ENCODE results near the gene ECEL1. TPM values are rescaled to one million over a fixed set of nuclear protein-coding genes. Genes with fewer than 3 reads are reported as not detected.
"Not testable (repeated sequence)": the region's sequence is repeated elsewhere in the genome, so short reads cannot be mapped to it uniquely, and the experiment has no call there.

ECEL1 gene
- total RNA-seq, 1 donor from 2014 or later = 0.07 TPM

- intact Hi-C loops (cut with micrococcal nuclease) = no loop called here
Observed at GRCh38 chr2:232464544-232464885, 23.1 kb downstream of the ECEL1 start.

GRCh38 chr2:232463701-232464543 is 23.7 kb downstream of the ECEL1 start:
- intact Hi-C loops (cut with micrococcal nuclease) = no loop called here

- intact Hi-C loops (cut with micrococcal nuclease) = no loop called here
Observed at GRCh38 chr2:232460171-232460570, 27.5 kb downstream of the ECEL1 start.

- intact Hi-C loops (cut with micrococcal nuclease) = no loop called here
Observed at GRCh38 chr2:232459419-232460035, 28.1 kb downstream of the ECEL1 start.

- intact Hi-C loops (cut with micrococcal nuclease) = no loop called here
Observed at GRCh38 chr2:232458661-232459418, 28.8 kb downstream of the ECEL1 start.

- intact Hi-C loops (cut with micrococcal nuclease) = no loop called here
Observed at GRCh38 chr2:232458051-232458660, 29.5 kb downstream of the ECEL1 start.

GRCh38 chr2:232457121-232458011 is 30.3 kb downstream of the ECEL1 start:
- intact Hi-C loops (cut with micrococcal nuclease) = no loop called here

- intact Hi-C loops (cut with micrococcal nuclease) = no loop called here
Observed at GRCh38 chr2:232456296-232457120, 31.1 kb downstream of the ECEL1 start.

GRCh38 chr2:232455426-232456255 is 32.0 kb downstream of the ECEL1 start, which contains the start of gene ALPI:
TSS of gene ALPI (plus strand) at chr2:232456153. CDS start at chr2:232456200, 47 bp downstream.
- intact Hi-C loops (cut with micrococcal nuclease) = no loop called here

- intact Hi-C loops (cut with micrococcal nuclease) = no loop called here
Observed at GRCh38 chr2:232454630-232455029, 33.0 kb downstream of the ECEL1 start.

- intact Hi-C loops (cut with micrococcal nuclease) = not testable (repeated sequence)
Observed at GRCh38 chr2:232451645-232452044, 36.0 kb downstream of the ECEL1 start.

GRCh38 chr2:232449964-232450363 is 37.7 kb downstream of the ECEL1 start:
- intact Hi-C loops (cut with micrococcal nuclease) = no loop called here

- intact Hi-C loops (cut with micrococcal nuclease) = no loop called here
Observed at GRCh38 chr2:232448304-232448690, 39.3 kb downstream of the ECEL1 start.

GRCh38 chr2:232447638-232448303 is 39.9 kb downstream of the ECEL1 start:
- intact Hi-C loops (cut with micrococcal nuclease) = no loop called here

GRCh38 chr2:232447091-232447620 is 40.5 kb downstream of the ECEL1 start:
- intact Hi-C loops (cut with micrococcal nuclease) = no loop called here

- intact Hi-C loops (cut with micrococcal nuclease) = not testable (repeated sequence)
Observed at GRCh38 chr2:232446266-232446777, 41.3 kb downstream of the ECEL1 start.

- intact Hi-C loops (cut with micrococcal nuclease) = not testable (repeated sequence)
Observed at GRCh38 chr2:232445149-232445885, 42.3 kb downstream of the ECEL1 start.

Data from T-helper 2 cell treated with Interferon-gamma antibody and Interleukin-4, amounts not matched to agents 100 ng/mL and 5 ng/mL, for 36 hours (primary cell).